ENCODE results near the gene ZBTB37. TPM values are rescaled to one million over a fixed set of nuclear protein-coding genes. Genes with fewer than 3 reads are reported as not detected.
A peak's percentile ranks its signal among the peaks of the same experiment; 100 is the strongest.
"Not testable (repeated sequence)": the region's sequence is repeated elsewhere in the genome, so short reads cannot be mapped to it uniquely, and the experiment has no call there.

ZBTB37 gene
- total RNA-seq, 1 experiment from 2014 or later, result 1.7 TPM

- no peak for DNase-seq (ENCODE audit: low read depth)
Measured at GRCh38 chr1:173903827-173904531, 35.8 kb downstream of the ZBTB37 start.

GRCh38 chr1:173913111-173913510 is 44.9 kb downstream of the ZBTB37 start:
- DNase-seq (ENCODE audit: low read depth), result no peak

- peak; percentile 31 for DNase-seq (ENCODE audit: low read depth)
Measured at GRCh38 chr1:173914366-173914871, 46.2 kb downstream of the ZBTB37 start.

GRCh38 chr1:173915596-173915995 is 47.4 kb downstream of the ZBTB37 start:
- DNase-seq (ENCODE audit: low read depth), result no peak

GRCh38 chr1:173916667-173917066 is 48.5 kb downstream of the ZBTB37 start:
- no peak for DNase-seq (ENCODE audit: low read depth)

- no peak for DNase-seq (ENCODE audit: low read depth)
Measured at GRCh38 chr1:173917149-173917548, 49.0 kb downstream of the ZBTB37 start, which contains the start of gene SERPINC1. Gene SERPINC1 (minus strand): TSS chr1:173917327. CDS start chr1:173917259, 68 bp downstream.

GRCh38 chr1:173917635-173918493 is 49.7 kb downstream of the ZBTB37 start:
- DNase-seq (ENCODE audit: low read depth), result no peak

GRCh38 chr1:173920861-173921260 is 52.7 kb downstream of the ZBTB37 start:
- no peak for DNase-seq (ENCODE audit: low read depth)

GRCh38 chr1:173925306-173926242 is 57.4 kb downstream of the ZBTB37 start:
- DNase-seq (ENCODE audit: low read depth), result no peak

- DNase-seq (ENCODE audit: low read depth), result not testable (repeated sequence)
Measured at GRCh38 chr1:173930541-173930940, 62.4 kb downstream of the ZBTB37 start.

- no peak for DNase-seq (ENCODE audit: low read depth)
Measured at GRCh38 chr1:173934440-173934839, 66.3 kb downstream of the ZBTB37 start.

GRCh38 chr1:173937062-173937461 is 68.9 kb downstream of the ZBTB37 start:
- DNase-seq (ENCODE audit: low read depth), result no peak

GRCh38 chr1:173946380-173946921 is 78.3 kb downstream of the ZBTB37 start:
- no peak for DNase-seq (ENCODE audit: low read depth)

- DNase-seq (ENCODE audit: low read depth), result no peak
Measured at GRCh38 chr1:173948594-173948993, 80.4 kb downstream of the ZBTB37 start.

Other genes with a start within 250 kb of the ZBTB37 start
- gene TEX50, start 233.0 kb upstream of the ZBTB37 start, total RNA-seq (2014; rRNA removed; shearing (Covaris generic)), result not detected in 2 replicates
- gene ANKRD45, start 198.5 kb upstream of the ZBTB37 start, total RNA-seq (2014; rRNA removed; shearing (Covaris generic)), result not detected in 2 replicates
- gene KLHL20, start 153.4 kb upstream of the ZBTB37 start, total RNA-seq (2014; rRNA removed; shearing (Covaris generic)), result 16.3 and 20.2 TPM in 2 replicates
- gene DARS2, start 43.7 kb upstream of the ZBTB37 start, total RNA-seq (2014; rRNA removed; shearing (Covaris generic)), result 34.1 and 39.2 TPM in 2 replicates
- 39.3 and 53.7 TPM in 2 replicates for gene CENPL, start 43.5 kb upstream of the ZBTB37 start, total RNA-seq (2014; rRNA removed; shearing (Covaris generic))
- 276 and 296 TPM in 2 replicates for gene GAS5, start 391 bp upstream of the ZBTB37 start, total RNA-seq (2014; rRNA removed; shearing (Covaris generic))
- 0.39 and 1.1 TPM in 2 replicates for gene SERPINC1, start 48.9 kb downstream of the ZBTB37 start, total RNA-seq (2014; rRNA removed; shearing (Covaris generic))
- 10.5 and 11.4 TPM in 2 replicates for gene RC3H1, start 154.0 kb downstream of the ZBTB37 start, total RNA-seq (2014; rRNA removed; shearing (Covaris generic))